ENCODE measurements around the gene POC1A. TPM values are rescaled to one million over a fixed set of nuclear protein-coding genes. Genes with fewer than 3 reads are reported as not detected.
A peak's percentile ranks its signal among the peaks of the same experiment; 100 is the strongest.

POC1A gene
- total RNA-seq, 2 experiments from 2014 or later, result 32.3 to 32.7 TPM

DNA sequence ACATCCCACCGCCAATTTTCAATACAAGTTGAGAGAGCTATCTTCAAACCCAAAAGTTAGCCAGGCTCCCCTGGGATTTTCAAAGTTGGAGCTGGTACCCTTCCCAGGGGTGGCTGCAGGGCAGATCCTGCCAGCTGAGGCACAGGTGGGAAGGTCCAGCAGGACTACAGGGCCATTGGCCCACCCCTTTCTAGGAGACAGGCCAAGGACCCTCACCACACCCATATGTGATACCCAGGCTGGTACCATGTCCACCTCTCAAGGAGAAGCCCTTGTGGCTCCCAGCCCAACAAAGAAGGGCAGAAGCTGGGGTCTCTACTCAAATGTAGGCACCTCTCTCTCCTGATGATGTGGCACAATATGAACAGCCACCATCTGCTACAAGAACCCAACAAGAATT lies 8.0 kb downstream of the POC1A start:
- H3K36me3 Mint-ChIP-seq (ENCODE audit: low read depth), result peaks cover 29% of the 10 kb centered on the region
- no peaks in the 10 kb centered on the region for H3K27me3 Mint-ChIP-seq (ENCODE audit: low read depth)
- CTCF ChIA-PET, result interaction anchor here (6.3 kb wide), 1 partner anchor 143 kb away, joined by 77 read pairs; no protein-coding TSS in a partner anchor
- H3K4me1 Mint-ChIP-seq (ENCODE audit: low read depth), result peaks cover 4% of the 10 kb centered on the region
- H3K27ac Mint-ChIP-seq, result no peak overlapping the region
- intact Hi-C loops (cut with micrococcal nuclease), result no loop called here
- H3K4me3 Mint-ChIP-seq, result no peak overlapping the region
- DNase-seq, result no peak
- H3K9me3 Mint-ChIP-seq, result no peaks in the 10 kb centered on the region

DNA sequence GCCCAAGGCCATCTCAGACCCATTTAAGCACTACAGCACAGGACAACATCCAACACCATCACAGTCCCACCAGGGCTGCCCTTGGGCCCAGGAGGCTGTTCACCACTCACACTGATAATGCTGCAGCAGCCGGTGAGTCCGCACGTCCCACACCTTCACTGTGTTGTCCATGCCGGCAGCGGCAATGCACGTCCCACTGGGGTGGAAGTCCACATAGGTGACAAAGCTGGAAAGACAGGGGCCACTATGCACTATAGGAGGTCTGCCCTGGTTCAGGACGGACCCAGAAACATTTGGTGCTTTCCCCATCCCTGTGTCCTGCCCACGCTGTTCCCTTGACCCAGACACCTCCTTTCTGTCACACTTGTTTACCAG lies 8.5 kb downstream of the POC1A start:
- DNase-seq, result no peak
- Mint-ChIP-seq H3K27me3 (ENCODE audit: low read depth) (no peaks in the 10 kb centered on the region), H3K9me3 (no peaks in the 10 kb centered on the region), H3K36me3 (ENCODE audit: low read depth) (peaks cover 29% of the 10 kb centered on the region), H3K4me3 (no peak overlapping the region), H3K4me1 (ENCODE audit: low read depth) (peaks cover 4% of the 10 kb centered on the region), H3K27ac (no peak overlapping the region)
- CTCF ChIA-PET, result interaction anchor here (1.2 to 6.3 kb wide), 6 partner anchors 8 to 163 kb away, joined by 5 to 77 read pairs (median 11); partner anchors contain the start of genes ACY1 and POC1A
- intact Hi-C loops (cut with micrococcal nuclease), result no loop called here

DNA sequence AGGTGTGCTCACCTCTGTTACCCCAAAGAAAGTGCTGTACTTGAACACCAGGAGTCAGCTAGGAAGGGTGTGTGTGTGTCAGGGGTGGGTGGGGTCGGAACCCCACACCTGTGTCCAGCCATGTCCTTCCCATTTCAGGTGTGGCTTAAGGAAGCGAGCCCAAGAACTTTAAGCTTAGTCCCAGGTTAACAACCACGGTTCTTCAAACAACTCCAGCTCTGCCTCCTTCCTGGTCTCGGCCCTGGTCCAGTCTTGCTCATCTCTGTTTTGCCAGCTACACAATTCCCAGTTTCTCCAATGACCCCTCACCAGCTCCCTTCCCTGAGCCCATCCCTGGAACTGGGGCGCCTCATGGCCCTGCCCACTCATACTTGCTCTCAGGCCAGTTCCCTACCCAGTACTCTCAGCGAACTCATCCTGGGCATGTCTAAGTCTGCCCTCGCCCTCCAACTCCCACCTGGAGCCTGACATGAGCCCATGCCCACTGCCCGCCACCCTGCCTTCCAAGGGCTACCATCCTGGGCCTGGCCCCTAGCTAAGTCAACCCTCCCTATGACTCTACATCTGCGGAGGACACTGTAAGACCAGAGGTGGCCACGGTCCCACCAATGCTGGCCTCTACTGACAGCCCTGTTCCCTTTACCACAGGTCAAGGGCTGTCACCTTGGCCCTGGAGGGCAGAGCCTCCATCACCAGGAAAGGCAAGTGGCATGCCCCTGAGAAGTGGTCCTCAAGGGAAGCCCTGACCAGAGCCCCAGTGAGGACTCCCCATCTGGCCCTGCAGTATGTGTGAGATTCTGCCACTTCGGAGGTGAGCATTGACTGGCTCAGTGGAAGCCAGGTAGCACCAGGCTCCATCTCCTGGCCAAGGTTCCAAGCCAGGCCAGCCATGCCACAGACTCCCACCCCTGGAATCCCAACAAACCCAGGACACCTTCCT lies 9.2 kb downstream of the POC1A start:
- CTCF ChIA-PET, result interaction anchor here (0.6 to 6.3 kb wide), 16 partner anchors 9 to 209 kb away, joined by 3 to 77 read pairs (median 5); partner anchors contain the start of genes ACY1 and POC1A
- Mint-ChIP-seq H3K36me3 (ENCODE audit: low read depth) (peaks cover 29% of the 10 kb centered on the region), H3K4me3 (no peak overlapping the region), H3K9me3 (no peaks in the 10 kb centered on the region), H3K4me1 (ENCODE audit: low read depth) (peaks cover 4% of the 10 kb centered on the region), H3K27me3 (ENCODE audit: low read depth) (no peaks in the 10 kb centered on the region), H3K27ac (no peak overlapping the region)
- intact Hi-C loops (cut with micrococcal nuclease), result loop anchor here (1.0 kb wide), 3 partner anchors 92 to 203 kb away; partner anchors contain the start of gene PARP3
- DNase-seq, result no peak

DNA sequence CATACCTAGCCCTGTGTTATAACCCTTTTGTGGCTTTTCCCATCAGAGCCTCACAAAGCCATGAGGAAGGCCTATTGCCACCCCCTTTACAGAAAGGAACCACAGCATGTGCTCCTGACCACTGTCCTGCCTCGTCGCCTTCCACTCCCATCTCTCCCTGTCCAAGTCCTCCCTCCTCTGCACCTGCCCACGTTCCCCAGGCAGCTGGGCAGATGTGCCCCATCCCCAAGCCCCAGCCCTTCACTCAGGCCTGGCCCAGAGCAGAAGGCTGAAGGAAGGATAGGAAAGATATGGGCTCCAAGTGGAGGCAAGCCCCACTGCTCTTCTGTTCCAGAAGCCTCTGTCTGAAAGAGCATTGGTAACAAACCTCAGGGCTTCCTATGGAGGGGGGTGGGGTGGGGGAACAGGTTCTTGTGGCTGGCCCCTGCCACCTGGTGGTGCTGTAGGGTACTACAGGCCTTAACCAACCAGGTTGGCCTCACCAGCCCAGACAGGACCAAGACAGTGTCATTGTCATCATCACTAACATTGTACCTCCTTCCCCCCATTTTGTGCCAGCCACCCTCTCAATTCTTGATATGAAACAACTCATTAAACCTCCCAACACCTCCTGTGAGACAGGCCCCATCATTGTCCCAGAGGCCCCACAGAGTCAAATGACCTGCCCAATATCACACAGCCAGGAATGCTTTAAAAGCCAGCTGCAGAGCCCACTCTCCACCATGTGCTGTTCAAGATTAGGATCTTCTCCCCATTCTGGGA lies 10.0 kb downstream of the POC1A start:
- Mint-ChIP-seq H3K4me3 (no peak overlapping the region), H3K36me3 (ENCODE audit: low read depth) (peaks cover 29% of the 10 kb centered on the region), H3K27ac (no peak overlapping the region), H3K27me3 (ENCODE audit: low read depth) (no peaks in the 10 kb centered on the region), H3K9me3 (no peaks in the 10 kb centered on the region), H3K4me1 (ENCODE audit: low read depth) (peaks cover 4% of the 10 kb centered on the region)
- CTCF ChIA-PET, result interaction anchor here (0.6 to 6.3 kb wide), 18 partner anchors 9 to 208 kb away, joined by 3 to 77 read pairs (median 4); partner anchors contain the start of genes ACY1 and POC1A
- peak; percentile 86 for DNase-seq
- intact Hi-C loops (cut with micrococcal nuclease), result loop anchor here (1.0 kb wide), 3 partner anchors 91 to 202 kb away; partner anchors contain the start of gene PARP3

DNA sequence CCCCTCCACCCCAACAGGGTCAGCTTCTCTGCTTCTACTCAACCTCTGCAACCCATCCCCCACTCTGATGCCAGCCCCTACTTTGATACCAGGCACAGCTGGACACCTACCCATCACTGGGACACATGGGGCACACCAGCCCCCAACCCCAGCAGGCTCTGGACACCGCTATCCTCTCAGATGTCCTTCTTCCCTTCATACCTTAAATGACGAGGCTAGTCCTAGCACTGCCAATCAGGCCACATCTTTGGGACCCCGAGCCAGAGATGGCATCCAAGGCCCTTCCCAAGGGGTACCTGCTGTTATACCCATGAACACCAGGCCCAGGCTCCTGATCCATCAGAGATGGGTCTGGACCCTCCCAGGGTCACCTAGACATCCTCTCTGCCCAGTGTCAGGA lies 10.6 kb downstream of the POC1A start:
- Mint-ChIP-seq H3K27me3 (ENCODE audit: low read depth) (no peaks in the 10 kb centered on the region), H3K36me3 (ENCODE audit: low read depth) (peaks cover 30% of the 10 kb centered on the region), H3K4me1 (ENCODE audit: low read depth) (peaks cover 4% of the 10 kb centered on the region), H3K9me3 (no peaks in the 10 kb centered on the region), H3K4me3 (no peak overlapping the region), H3K27ac (no peak overlapping the region)
- DNase-seq, result no peak
- intact Hi-C loops (cut with micrococcal nuclease), result loop anchor here (1.0 kb wide), 3 partner anchors 90 to 201 kb away; partner anchors contain the start of gene PARP3
- CTCF ChIA-PET, result interaction anchor here (0.8 to 6.3 kb wide), 9 partner anchors 8 to 202 kb away, joined by 3 to 77 read pairs (median 4); partner anchors contain the start of genes PARP3, POC1A and RRP9

DNA sequence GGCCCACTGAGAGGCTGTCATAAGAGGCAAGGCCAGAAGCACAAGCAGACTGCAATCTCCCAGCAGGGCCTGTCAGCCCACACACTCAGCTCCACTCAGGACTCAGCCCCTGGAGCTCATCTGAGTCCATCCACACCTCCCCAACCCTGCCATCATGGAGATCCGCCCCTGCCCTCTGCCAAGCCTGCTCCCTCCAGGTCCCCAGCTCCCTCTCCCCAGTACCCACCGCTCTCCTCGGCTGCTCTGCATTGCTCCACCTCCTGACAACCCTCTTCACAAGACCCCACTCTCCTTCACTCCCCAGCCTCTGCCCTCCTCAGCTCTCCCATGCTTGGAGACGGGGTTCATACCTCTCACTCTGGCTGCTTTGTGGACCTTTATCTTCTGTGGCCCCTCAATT lies 11.1 kb downstream of the POC1A start:
- CTCF ChIA-PET, result interaction anchor here (0.6 to 6.3 kb wide), 9 partner anchors 8 to 201 kb away, joined by 3 to 77 read pairs (median 4); partner anchors contain the start of genes PARP3, POC1A and RRP9
- Mint-ChIP-seq H3K36me3 (ENCODE audit: low read depth) (peaks cover 30% of the 10 kb centered on the region), H3K27me3 (ENCODE audit: low read depth) (no peaks in the 10 kb centered on the region), H3K4me1 (ENCODE audit: low read depth) (peaks cover 4% of the 10 kb centered on the region), H3K27ac (no peak overlapping the region), H3K9me3 (no peaks in the 10 kb centered on the region), H3K4me3 (no peak overlapping the region)
- DNase-seq, result no peak
- intact Hi-C loops (cut with micrococcal nuclease), result no loop called here

DNA sequence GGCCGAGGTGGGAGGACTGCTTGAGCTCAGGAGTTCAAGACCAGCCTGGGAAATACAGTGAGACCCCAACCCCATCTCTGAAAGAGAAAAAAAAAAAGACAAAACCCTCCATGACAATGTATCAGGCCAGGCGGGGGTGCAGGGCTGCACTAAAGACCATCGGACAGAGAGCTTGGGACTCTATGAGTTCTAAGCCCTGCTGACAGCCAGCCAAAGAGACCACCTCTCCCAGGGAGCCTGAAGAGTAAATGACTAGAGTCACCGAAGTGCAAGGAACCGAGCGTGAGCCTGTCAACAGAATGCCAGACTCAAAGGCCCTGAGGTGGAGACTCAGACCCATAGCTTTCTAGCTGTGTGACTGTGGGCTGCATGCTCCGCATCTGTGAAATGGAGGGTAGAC lies 12.5 kb downstream of the POC1A start:
- H3K4me1 Mint-ChIP-seq (ENCODE audit: low read depth), result peaks cover 4% of the 10 kb centered on the region
- H3K4me3 Mint-ChIP-seq, result no peak overlapping the region
- intact Hi-C loops (cut with micrococcal nuclease), result no loop called here
- H3K36me3 Mint-ChIP-seq (ENCODE audit: low read depth), result peaks cover 29% of the 10 kb centered on the region
- H3K27me3 Mint-ChIP-seq (ENCODE audit: low read depth), result no peaks in the 10 kb centered on the region
- no peak overlapping the region for H3K27ac Mint-ChIP-seq
- CTCF ChIA-PET, result interaction anchor here (0.7 kb wide), 1 partner anchor 459 kb away, joined by 4 read pairs; no protein-coding TSS in a partner anchor
- H3K9me3 Mint-ChIP-seq, result no peaks in the 10 kb centered on the region
- DNase-seq, result no peak

DNA sequence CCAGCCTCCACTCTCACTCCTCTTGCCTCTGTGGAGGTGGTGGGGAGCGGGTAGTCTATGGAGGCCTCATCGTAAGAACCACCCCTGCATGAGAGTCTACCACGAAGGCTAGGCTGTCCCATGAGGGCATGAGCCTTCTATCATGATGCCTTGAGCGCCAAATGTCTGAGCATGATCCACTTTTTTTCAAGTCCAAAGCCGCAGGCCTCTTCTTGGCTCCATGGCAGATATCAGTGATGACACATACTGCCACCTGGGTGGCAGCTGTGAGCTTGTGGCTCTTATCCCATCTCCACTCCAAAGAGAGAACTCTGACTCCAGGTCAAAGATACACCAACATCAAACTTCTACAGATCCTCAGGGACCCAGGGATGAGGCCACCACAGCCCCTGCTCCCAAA lies 13.5 kb downstream of the POC1A start:
- Mint-ChIP-seq H3K27me3 (ENCODE audit: low read depth) (no peaks in the 10 kb centered on the region), H3K27ac (no peak overlapping the region), H3K4me1 (ENCODE audit: low read depth) (peaks cover 4% of the 10 kb centered on the region), H3K36me3 (ENCODE audit: low read depth) (peaks cover 26% of the 10 kb centered on the region), H3K4me3 (no peak overlapping the region), H3K9me3 (no peaks in the 10 kb centered on the region)
- CTCF ChIA-PET, result interaction anchor here (2.0 kb wide), 1 partner anchor 140 kb away, joined by 5 read pairs; no protein-coding TSS in a partner anchor
- intact Hi-C loops (cut with micrococcal nuclease), result no loop called here
- no peak for DNase-seq

DNA sequence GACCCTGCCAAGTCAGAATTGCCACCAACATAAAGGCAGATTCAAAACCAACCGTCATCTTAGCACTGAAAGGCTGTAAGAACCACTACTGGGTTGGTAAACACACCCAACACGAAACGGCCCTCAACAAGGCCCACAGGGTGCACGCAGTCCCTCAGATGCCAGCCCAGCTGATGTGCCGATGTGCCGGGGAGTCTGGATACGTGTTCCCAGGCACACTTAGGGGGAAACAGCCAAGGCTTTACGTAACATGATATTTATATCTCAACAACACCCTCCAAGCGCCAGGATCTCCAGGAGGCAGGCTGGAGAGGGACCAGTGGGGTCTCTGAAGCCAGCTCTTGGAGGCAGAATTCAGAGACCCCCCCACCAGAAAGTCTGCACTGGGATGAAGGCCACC lies 14.2 kb downstream of the POC1A start:
- H3K27ac Mint-ChIP-seq, result no peak overlapping the region
- peaks cover 21% of the 10 kb centered on the region for H3K36me3 Mint-ChIP-seq (ENCODE audit: low read depth)
- peaks cover 4% of the 10 kb centered on the region for H3K4me1 Mint-ChIP-seq (ENCODE audit: low read depth)
- CTCF ChIA-PET, result interaction anchor here (2.0 kb wide), 1 partner anchor 139 kb away, joined by 5 read pairs; no protein-coding TSS in a partner anchor
- intact Hi-C loops (cut with micrococcal nuclease), result no loop called here
- H3K27me3 Mint-ChIP-seq (ENCODE audit: low read depth), result no peaks in the 10 kb centered on the region
- H3K9me3 Mint-ChIP-seq, result no peaks in the 10 kb centered on the region
- no peak for DNase-seq
- H3K4me3 Mint-ChIP-seq, result no peak overlapping the region

DNA sequence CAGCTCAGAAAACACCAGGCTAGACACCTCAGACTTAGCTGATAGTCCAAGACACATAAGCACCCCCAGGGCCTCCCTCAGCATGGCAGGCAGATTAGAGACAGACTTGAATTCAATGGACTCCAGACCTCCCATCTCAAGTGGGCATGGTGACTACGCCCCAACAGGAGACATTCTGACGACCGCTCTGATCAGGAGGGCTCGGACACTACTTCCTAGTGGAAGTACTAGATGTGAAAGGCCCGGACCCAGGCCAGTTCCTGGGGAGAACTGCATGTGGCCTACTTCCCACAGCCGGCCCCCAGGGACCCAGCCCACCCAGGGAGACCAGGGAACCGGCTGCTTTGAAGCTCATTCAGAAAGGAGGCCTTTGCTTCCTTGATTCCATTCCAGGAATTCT lies 16.9 kb downstream of the POC1A start:
- no peaks in the 10 kb centered on the region for H3K4me1 Mint-ChIP-seq (ENCODE audit: low read depth)
- H3K36me3 Mint-ChIP-seq (ENCODE audit: low read depth), result peaks cover 10% of the 10 kb centered on the region
- H3K27ac Mint-ChIP-seq, result no peak overlapping the region
- no peaks in the 10 kb centered on the region for H3K27me3 Mint-ChIP-seq (ENCODE audit: low read depth)
- DNase-seq, result no peak
- H3K4me3 Mint-ChIP-seq, result no peak overlapping the region
- CTCF ChIA-PET, result no interaction called here
- H3K9me3 Mint-ChIP-seq, result no peaks in the 10 kb centered on the region
- intact Hi-C loops (cut with micrococcal nuclease), result no loop called here

DNA sequence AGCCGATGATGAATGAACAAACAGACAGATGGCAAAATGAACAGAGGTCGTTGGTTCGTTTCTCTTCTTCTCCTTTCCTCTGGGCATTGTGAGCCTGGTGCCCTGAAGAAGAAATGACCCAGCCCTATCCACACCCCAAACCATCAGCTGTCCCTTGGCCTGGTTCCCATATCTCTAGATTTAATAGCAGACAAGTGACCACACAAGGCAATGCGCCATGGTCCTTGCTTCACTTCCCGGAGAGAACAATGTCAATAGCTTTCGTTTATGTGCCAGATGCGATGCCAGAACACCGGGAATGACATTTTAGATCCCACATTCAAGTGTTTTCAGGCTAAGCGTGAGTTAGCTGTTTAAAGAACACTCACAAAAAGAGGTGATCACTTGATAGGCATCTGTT lies 17.7 kb downstream of the POC1A start:
- no peak for DNase-seq
- CTCF ChIA-PET, result interaction anchor here (0.9 kb wide), 1 partner anchor 13 kb away, joined by 3 read pairs; no protein-coding TSS in a partner anchor
- Mint-ChIP-seq H3K36me3 (ENCODE audit: low read depth) (peaks cover 10% of the 10 kb centered on the region), H3K4me1 (ENCODE audit: low read depth) (no peaks in the 10 kb centered on the region), H3K27ac (no peak overlapping the region), H3K4me3 (no peak overlapping the region), H3K9me3 (no peaks in the 10 kb centered on the region), H3K27me3 (ENCODE audit: low read depth) (no peaks in the 10 kb centered on the region)
- intact Hi-C loops (cut with micrococcal nuclease), result no loop called here

DNA sequence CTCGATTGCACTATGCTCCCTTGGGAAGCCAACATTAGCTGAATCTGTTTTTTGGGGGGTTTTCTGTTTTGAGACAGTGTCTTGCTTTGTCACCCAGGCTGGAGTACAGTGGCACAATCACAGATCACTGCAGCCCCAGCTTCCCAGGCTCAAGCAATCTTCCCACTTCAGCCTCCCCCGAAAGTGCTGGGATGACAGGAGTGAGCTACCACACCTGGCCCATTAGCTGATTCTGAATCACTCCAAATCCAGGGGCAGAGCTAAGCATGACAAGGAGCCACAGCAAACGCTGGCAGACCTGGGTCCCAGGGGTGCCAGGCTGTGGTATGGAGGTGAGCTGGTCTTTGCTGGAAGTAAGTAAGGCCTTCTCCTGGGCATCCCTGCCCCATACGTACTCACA lies 18.9 kb downstream of the POC1A start:
- intact Hi-C loops (cut with micrococcal nuclease), result no loop called here
- Mint-ChIP-seq H3K36me3 (ENCODE audit: low read depth) (peaks cover 12% of the 10 kb centered on the region), H3K4me1 (ENCODE audit: low read depth) (no peaks in the 10 kb centered on the region), H3K4me3 (no peak overlapping the region), H3K27me3 (ENCODE audit: low read depth) (no peaks in the 10 kb centered on the region), H3K9me3 (no peaks in the 10 kb centered on the region), H3K27ac (no peak overlapping the region)
- CTCF ChIA-PET, result interaction anchor here (0.7 to 1.8 kb wide), 3 partner anchors 10 to 130 kb away, joined by 3 to 8 read pairs (median 3); no protein-coding TSS in a partner anchor
- DNase-seq, result no peak
